GM18858 (cell line): ENCODE results near the gene PCDHGA6.
"Not testable (repeated sequence)": the region's sequence is repeated elsewhere in the genome, so short reads cannot be mapped to it uniquely, and the experiment has no call there.

Experiments used
- ATAC-seq: cut with Tn5 transposase; IDR thresholded peaks from one replicate; pipeline ENCODE4 v1.9.1; 2021; ENCODE audit not compliant: unreplicated experiment

Gene PCDHGA6

DNA sequence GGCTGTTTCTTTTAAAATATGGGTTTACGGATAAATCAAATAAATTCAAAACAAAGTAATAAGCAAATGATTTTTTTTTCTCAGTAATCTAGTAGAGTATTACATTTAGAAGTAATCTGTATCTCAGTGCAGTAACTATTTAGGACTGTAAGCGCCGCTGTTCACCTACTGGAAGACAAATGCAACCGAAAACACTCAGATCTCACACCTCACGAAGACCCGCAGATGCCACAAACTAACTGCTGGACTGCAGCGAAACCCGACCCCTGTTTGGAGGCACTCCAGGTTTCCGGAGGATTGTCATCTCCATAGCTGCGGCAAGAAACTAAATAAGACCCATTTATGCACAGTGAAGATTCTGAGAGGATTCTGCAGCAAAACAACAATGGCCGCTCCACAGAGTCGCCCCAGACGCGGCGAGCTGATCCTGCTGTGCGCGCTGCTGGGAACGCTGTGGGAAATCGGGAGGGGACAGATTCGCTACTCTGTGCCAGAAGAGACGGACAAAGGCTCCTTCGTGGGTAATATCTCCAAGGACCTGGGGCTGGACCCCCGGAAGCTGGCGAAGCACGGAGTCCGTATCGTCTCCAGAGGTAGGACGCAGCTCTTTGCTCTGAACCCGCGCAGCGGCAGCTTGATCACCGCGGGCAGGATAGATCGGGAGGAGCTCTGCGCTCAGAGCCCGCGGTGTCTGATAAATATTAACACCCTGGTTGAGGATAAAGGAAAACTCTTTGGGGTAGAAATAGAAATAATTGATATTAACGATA lies 18.9 kb downstream of the PCDHGA6 start, which contains the start of gene PCDHGA8:
PCDHGA8 (plus strand) TSS at position 205 of the 770 bp plus-strand sequence; CDS start at position 386, 181 bp downstream.
- ATAC-seq, result no peak

GRCh38 chr5:141393267-141393666 lies 19.6 kb downstream of the PCDHGA6 start:
- no peak for ATAC-seq

DNA sequence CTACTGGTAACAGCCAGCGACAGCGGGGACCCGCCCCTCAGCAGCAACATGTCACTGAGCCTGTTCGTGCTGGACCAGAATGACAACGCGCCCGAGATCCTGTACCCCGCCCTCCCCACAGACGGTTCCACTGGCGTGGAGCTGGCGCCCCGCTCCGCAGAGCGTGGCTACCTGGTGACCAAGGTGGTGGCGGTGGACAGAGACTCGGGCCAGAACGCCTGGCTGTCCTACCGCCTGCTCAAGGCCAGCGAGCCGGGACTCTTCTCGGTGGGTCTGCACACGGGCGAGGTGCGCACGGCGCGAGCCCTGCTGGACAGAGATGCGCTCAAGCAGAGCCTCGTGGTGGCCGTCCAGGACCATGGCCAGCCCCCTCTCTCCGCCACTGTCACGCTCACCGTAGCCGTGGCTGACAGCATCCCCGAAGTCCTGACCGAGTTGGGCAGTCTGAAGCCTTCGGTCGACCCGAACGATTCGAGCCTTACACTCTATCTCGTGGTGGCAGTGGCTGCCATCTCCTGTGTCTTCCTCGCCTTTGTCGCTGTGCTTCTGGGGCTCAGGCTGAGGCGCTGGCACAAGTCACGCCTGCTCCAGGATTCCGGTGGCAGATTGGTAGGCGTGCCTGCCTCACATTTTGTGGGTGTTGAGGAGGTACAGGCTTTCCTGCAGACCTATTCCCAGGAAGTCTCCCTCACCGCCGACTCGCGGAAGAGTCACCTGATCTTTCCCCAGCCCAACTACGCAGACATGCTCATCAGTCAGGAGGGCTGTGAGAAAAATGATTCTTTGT lies 20.9 kb downstream of the PCDHGA6 start:
- ATAC-seq, result not testable (repeated sequence)

GRCh38 chr5:141397756-141398551 lies 24.3 kb downstream of the PCDHGA6 start, which contains the start of gene PCDHGB5:
Gene PCDHGB5, plus strand, starts transcription at chr5:141397947. Its CDS starts 181 bp downstream, at chr5:141398128.
- peak; percentile 87 for ATAC-seq

GRCh38 chr5:141398608-141399007 lies 24.9 kb downstream of the PCDHGA6 start:
- no peak for ATAC-seq

DNA sequence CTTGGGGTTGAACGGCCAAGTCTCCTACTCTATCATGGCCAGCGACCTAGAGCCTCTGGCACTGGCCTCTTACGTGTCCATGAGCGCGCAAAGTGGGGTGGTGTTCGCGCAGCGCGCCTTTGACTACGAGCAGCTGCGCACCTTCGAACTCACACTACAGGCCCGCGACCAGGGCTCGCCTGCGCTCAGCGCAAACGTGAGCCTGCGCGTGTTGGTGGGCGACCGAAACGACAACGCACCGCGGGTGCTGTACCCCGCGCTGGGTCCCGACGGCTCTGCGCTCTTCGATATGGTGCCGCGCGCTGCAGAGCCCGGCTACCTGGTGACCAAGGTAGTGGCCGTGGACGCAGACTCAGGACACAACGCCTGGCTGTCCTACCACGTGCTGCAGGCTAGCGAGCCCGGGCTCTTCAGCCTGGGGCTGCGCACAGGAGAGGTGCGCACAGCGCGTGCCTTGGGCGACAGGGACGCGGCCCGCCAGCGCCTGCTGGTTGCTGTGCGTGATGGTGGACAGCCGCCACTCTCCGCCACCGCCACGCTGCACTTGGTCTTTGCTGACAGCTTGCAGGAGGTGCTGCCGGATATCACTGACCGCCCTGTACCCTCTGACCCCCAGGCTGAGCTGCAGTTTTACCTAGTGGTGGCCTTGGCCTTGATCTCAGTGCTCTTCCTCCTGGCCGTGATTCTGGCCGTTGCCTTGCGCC lies 26.0 kb downstream of the PCDHGA6 start:
- no peak for ATAC-seq

DNA sequence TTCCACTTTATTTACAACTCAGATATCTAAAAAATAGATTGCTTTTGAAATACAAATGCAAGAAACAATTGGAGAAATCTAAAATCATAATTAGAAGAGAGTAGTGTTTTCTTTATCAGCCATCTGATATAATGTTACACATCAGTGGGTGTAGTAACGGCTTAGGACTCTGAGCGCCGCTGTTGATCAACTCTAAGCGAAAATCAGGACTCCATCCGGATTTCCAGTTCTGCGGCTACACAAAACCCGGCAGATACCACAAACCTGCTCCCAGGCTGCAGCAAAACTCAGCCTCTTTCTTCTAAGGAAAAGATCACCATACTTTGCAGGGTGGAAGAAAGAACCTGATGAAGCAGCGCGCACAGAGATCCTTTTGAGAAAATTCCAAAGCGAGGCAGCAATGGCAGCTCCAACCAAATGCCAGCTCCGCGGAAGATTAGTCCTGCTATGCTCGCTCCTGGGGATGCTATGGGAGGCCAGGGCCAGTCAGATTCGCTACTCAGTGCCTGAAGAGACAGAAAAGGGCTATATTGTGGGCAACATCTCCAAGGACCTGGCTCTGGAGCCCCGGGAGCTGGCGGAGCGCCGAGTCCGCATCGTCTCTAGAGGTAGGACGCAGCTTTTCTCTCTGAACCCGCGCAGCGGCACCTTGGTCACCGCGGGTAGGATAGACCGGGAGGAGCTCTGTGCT lies 29.0 kb downstream of the PCDHGA6 start, which contains the start of gene PCDHGA9:
PCDHGA9 (plus strand) TSS at position 226 of the 691 bp plus-strand sequence; CDS start at position 401, 175 bp downstream.
- no peak for ATAC-seq

GRCh38 chr5:141403387-141403786 lies 29.7 kb downstream of the PCDHGA6 start:
- no peak for ATAC-seq

- not testable (repeated sequence) for ATAC-seq
These were observed 34.3 kb downstream of the PCDHGA6 start, which contains the start of gene PCDHGB6 for GRCh38 chr5:141407790-141408505. Gene PCDHGB6, plus strand, starts transcription at chr5:141408021. Its CDS starts 182 bp downstream, at chr5:141408203.

DNA sequence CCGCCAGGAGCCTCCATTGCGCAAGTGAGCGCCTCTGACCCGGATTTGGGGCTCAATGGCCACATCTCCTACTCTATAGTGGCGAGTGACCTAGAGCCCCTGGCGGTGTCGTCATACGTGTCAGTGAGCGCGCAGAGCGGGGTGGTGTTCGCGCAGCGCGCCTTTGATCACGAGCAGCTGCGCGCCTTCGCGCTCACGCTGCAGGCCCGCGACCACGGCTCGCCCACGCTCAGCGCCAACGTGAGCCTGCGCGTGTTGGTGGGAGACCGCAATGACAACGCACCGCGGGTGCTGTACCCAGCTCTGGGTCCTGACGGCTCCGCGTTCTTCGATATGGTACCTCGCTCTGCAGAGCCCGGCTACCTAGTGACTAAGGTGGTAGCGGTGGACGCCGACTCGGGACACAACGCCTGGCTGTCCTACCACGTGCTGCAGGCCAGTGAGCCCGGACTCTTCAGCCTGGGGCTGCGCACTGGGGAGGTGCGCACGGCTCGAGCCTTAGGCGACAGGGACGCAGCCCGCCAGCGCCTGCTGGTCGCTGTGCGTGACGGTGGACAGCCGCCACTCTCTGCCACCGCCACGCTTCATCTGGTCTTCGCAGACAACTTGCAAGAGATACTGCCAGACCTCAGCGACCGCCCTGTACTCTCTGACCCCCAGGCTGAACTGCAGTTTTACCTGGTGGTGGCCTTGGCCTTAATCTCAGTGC lies 36.1 kb downstream of the PCDHGA6 start:
- no peak for ATAC-seq

DNA sequence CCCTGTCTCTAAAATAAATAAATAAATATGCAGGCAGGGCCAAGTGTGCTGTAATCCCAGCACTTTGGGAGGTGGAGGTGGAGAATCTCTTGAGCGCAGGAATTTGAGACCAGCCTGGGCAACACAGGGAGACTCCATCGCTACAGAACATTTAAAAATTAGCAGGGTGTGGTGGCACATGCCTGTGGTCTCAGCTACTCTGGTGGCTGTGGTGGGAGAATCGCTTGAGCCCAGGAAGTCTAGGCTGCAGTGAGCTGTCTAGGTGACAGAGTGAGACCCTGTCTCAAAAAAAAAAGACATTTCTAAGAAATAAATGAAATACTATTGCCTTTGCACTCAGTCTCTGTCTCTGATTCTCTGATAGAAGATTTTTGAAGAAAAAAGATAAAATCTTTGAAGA lies 37.9 kb downstream of the PCDHGA6 start:
- no peak for ATAC-seq

DNA sequence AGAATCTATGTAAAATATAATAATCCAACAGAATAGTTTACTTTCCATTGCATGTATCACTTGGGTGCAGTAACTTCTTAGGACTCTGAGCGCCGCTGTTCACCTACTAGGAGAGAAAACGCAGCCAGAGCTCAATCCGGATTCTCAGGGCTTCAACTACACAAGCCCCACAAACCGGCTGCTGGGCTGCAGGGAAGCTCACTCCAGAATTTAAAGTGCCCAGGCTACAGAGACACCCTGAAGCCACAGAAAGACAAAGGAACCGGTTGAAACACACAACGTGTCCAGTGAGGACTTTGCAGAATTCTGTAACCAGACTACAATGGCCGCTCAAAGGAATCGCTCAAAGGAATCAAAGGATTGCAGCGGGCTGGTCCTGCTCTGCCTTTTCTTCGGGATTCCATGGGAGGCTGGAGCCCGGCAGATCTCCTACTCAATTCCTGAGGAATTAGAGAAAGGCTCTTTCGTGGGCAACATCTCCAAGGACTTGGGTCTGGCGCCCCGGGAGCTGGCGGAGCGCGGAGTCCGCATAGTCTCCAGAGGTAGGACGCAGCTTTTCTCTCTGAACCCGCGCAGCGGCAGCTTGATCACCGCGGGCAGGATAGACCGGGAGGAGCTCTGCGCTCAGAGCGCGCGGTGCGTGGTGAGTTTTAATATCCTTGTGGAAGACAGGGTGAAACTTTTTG lies 39.3 kb downstream of the PCDHGA6 start, which contains the start of gene PCDHGA10:
PCDHGA10 (plus strand) TSS at position 134 of the 686 bp plus-strand sequence; CDS start at position 323, 189 bp downstream.
- ATAC-seq, result peak; percentile 68

DNA sequence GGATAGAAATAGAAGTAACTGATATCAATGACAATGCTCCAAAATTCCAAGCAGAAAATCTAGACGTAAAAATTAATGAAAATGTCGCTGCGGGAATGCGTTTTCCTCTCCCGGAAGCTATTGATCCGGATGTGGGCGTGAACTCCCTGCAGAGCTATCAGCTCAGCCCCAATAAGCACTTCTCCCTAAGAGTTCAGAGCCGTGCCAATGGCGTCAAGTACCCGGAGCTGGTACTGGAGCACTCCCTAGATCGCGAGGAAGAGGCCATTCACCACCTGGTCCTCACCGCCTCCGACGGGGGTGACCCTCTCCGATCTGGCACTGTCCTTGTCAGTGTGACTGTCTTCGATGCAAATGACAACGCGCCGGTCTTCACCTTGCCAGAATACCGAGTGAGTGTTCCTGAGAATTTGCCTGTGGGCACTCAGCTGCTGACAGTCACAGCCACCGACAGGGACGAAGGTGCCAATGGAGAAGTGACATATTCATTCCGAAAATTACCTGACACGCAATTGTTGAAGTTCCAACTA lies 39.9 kb downstream of the PCDHGA6 start:
- no peak for ATAC-seq

GRCh38 chr5:141414548-141415274 lies 41.0 kb downstream of the PCDHGA6 start:
- ATAC-seq, result not testable (repeated sequence)

DNA sequence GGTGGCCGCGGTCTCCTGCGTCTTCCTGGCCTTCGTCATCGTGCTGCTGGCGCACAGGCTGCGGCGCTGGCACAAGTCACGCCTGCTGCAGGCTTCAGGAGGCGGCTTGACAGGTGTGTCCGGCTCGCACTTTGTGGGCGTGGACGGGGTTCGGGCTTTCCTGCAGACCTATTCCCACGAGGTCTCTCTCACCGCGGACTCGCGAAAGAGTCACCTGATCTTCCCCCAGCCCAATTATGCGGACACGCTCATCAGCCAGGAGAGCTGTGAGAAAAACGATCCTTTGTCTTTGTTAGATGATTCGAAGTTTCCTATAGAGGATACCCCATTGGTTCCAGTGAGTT lies 41.6 kb downstream of the PCDHGA6 start:
- ATAC-seq, result not testable (repeated sequence)

GRCh38 chr5:141417494-141418172 lies 43.9 kb downstream of the PCDHGA6 start, which contains the start of gene PCDHGB7:
Gene PCDHGB7, plus strand, starts transcription at chr5:141417677. Its CDS starts 183 bp downstream, at chr5:141417860.
- peak; percentile 65 for ATAC-seq
